GM23338 (cell line): Measurements from ENCODE around the gene RPL29. TPM values are rescaled to one million over a fixed set of nuclear protein-coding genes. Genes with fewer than 3 reads are reported as not detected.
A peak's percentile ranks its signal among the peaks of the same experiment; 100 is the strongest.

Experiments
- ATAC-seq: fragments of 200-7000 bp; cut with Tn5 transposase; 3 replicates; pipeline ENCODE4 v1.9.1; 2020
- DNase-seq: peaks from one replicate; pipeline ENCODE4 v3.0.0-alpha.2; 2015; ENCODE audit warnings: low spot score
- H2AFZ ChIP-seq: fragments of 200-600 bp; sonication (generic); 2 replicates; pipeline ENCODE4 v1.8.0; 2016; ENCODE audit warnings: antibody characterized with exemption, mild to moderate bottlenecking, moderate library complexity
- H3F3A ChIP-seq: fragments of 200-600 bp; sonication (generic); replicated peaks from 2 replicates; pipeline ENCODE4 v1.8.0; 2017; ENCODE audit warnings: antibody characterized with exemption, mixed run types, low read depth
- H3K27ac ChIP-seq: fragments of 200-600 bp; sonication (generic); 2 replicates; pipeline ENCODE4 v1.6.1; 2016; ENCODE audit warnings: low read depth
- H3K27me3 ChIP-seq: fragments of 200-600 bp; sonication (generic); 2 replicates; pipeline ENCODE4 v1.8.0; 2016; ENCODE audit warnings: mild to moderate bottlenecking, mixed run types, moderate library complexity; ENCODE audit not compliant: insufficient read depth
- H3K36me3 ChIP-seq: fragments of 200-600 bp; sonication (generic); 2 replicates; pipeline ENCODE4 v1.8.0; 2016; ENCODE audit warnings: mild to moderate bottlenecking; ENCODE audit not compliant: insufficient read depth
- H3K4me1 ChIP-seq: fragments of 200-600 bp; sonication (generic); 2 replicates; pipeline ENCODE4 v1.8.0; 2016; ENCODE audit warnings: mild to moderate bottlenecking, moderate library complexity; ENCODE audit not compliant: insufficient read depth
- H3K4me2 ChIP-seq: fragments of 200-600 bp; sonication (generic); 2 replicates; pipeline ENCODE4 v1.7.1; 2017; ENCODE audit warnings: mixed run types
- H3K4me3 ChIP-seq: fragments of 200-600 bp; sonication (generic); 2 replicates; pipeline ENCODE4 v1.6.1; 2016; ENCODE audit warnings: mixed run types
- H3K79me2 ChIP-seq: fragments of 200-600 bp; sonication (generic); replicated peaks from 2 replicates; pipeline ENCODE4 v1.8.0; 2017; ENCODE audit warnings: mild to moderate bottlenecking; ENCODE audit not compliant: insufficient read depth
- H3K9me2 ChIP-seq: fragments of 200-600 bp; sonication (generic); 2 replicates; pipeline ENCODE4 v1.8.0; 2017; ENCODE audit not compliant: insufficient read depth
- H4K20me1 ChIP-seq: fragments of 200-600 bp; sonication (generic); replicated peaks from 2 replicates; pipeline ENCODE4 v1.8.0; 2017; ENCODE audit warnings: mild to moderate bottlenecking; ENCODE audit not compliant: insufficient read depth
- H3K27ac Mint-ChIP-seq: 2 replicates; pipeline ENCODE4 v1.8.0; 2020; ENCODE audit warnings: inconsistent platforms, mild to moderate bottlenecking, moderate library complexity, mixed read lengths
- H3K27me3 Mint-ChIP-seq: 3 replicates; pipeline ENCODE4 v1.8.0; 2022; ENCODE audit warnings: low read depth, mild to moderate bottlenecking, moderate library complexity, mixed read lengths, inconsistent platforms; ENCODE audit not compliant: insufficient read depth, poor library complexity
- H3K36me3 Mint-ChIP-seq: 3 replicates; pipeline ENCODE4 v1.8.0; 2021; ENCODE audit warnings: low read depth, mild to moderate bottlenecking, inconsistent platforms, moderate library complexity, mixed read lengths
- H3K4me1 Mint-ChIP-seq: 3 replicates; pipeline ENCODE4 v1.8.0; 2020; ENCODE audit warnings: mild to moderate bottlenecking, inconsistent platforms, mixed read lengths
- H3K4me3 Mint-ChIP-seq: 3 replicates; pipeline ENCODE4 v1.8.0; 2021; ENCODE audit warnings: moderate library complexity, mild to moderate bottlenecking, inconsistent platforms, mixed read lengths
- H3K9me3 Mint-ChIP-seq: 3 replicates; pipeline ENCODE4 v1.8.0; 2020; ENCODE audit warnings: moderate library complexity, mild to moderate bottlenecking, inconsistent platforms, mixed read lengths
- CTCF ChIP-seq, 2 experiments: fragments of 200-600 bp in 1 of 2; sonication (generic) in 1 of 2; conservative IDR thresholded peaks; 2 replicates each; pipeline versions ENCODE4 v1.5.1 to v1.6.1; 2016 to 2017; ENCODE audit warnings: antibody characterized with exemption in 2 of 2, low read depth in 2 of 2, mild to moderate bottlenecking in 2 of 2, moderate library complexity in 1 of 2
- ETS1 ChIP-seq: IDR thresholded peaks from 2 replicates; pipeline ENCODE4 v1.6.1; 2016; ENCODE audit warnings: antibody characterized with exemption
- EZH2 ChIP-seq: fragments of 200-600 bp; sonication (generic); IDR thresholded peaks from one replicate; pipeline ENCODE4 v1.8.0; 2017; ENCODE audit warnings: antibody characterized with exemption, mild to moderate bottlenecking, low read depth; ENCODE audit not compliant: unreplicated experiment
- NANOG ChIP-seq: IDR thresholded peaks from 2 replicates; pipeline ENCODE4 v1.6.1; 2016; ENCODE audit warnings: antibody characterized with exemption, borderline replicate concordance
- ZNF114 ChIP-seq: fragments of 250-450 bp; sonication (Bioruptor Pico); IDR thresholded peaks from 2 replicates; pipeline ENCODE4 v1.5.0; 2020; ENCODE audit warnings: mild to moderate bottlenecking, moderate library complexity
- ZNF331 ChIP-seq: fragments of 250-450 bp; sonication (Bioruptor Pico); IDR thresholded peaks from 2 replicates; pipeline ENCODE4 v1.5.0; 2020; ENCODE audit warnings: low read depth, mild to moderate bottlenecking, moderate library complexity
- polyA plus RNA-seq: library from polyadenylated mRNA; unstranded; fragments of >200 nt; fragmentation: Nextera tagmentation; extraction: Ambion mirVana; gene quantifications from 2 replicates; pipeline ENCODE4 v1.2.1, GENCODE V29; 2016
- total RNA-seq: library from RNA; depleted of rRNA; stranded (reverse); fragments of >200 nt; shearing (Covaris generic); gene quantifications from 2 replicates; pipeline ENCODE4 v1.2.3, GENCODE V29; 2014

RPL29 gene
- total and polyA plus RNA-seq, 2 experiments from 2014 or later, result 1,471 to 1,864 TPM

- TF ChIP-seq CTCF (conservative IDR thresholded peaks at IDR 0.05; ENCODE audit: low read depth in 2 of 2), result no peak
- no peak for TF ChIP-seq ZNF331
- no peak for TF ChIP-seq ZNF114 (CRISPR knock-in tag)
- no peak for TF ChIP-seq NANOG
- no peak for TF ChIP-seq EZH2
Observed at GRCh38 chr3:52015438-52016228, 19.9 kb upstream of the RPL29 start (continued).

GRCh38 chr3:52014613-52015012 lies 18.9 kb upstream of the RPL29 start:
- Mint-ChIP-seq H3K4me3 (no peak overlapping the region), H3K4me1 (peaks cover 7% of the 10 kb centered on the region; the same call in 2 of the 3 replicates), H3K9me3 (no peaks in the 10 kb centered on the region), H3K27ac (0 out of 2 replicates have a peak overlapping the region, but pooled peaks have one; percentile 54), H3K36me3 (no peaks in the 10 kb centered on the region; the same call in 2 of the 3 replicates), H3K27me3 (peaks cover 23% of the 10 kb centered on the region)
- H3K4me2 ChIP-seq, result no peak overlapping the region
- ATAC-seq (peak; percentile 94), DNase-seq (peak; percentile 81)
- H3K9me2 ChIP-seq, result peaks cover 6% of the 10 kb centered on the region; the same call in 1 of the 2 replicates
- no peaks in the 10 kb centered on the region for H3K27me3 ChIP-seq
- H2AFZ ChIP-seq, result peak overlapping the region; percentile 80; the same call in 1 of the 2 replicates
- no peaks in the 10 kb centered on the region for H3F3A ChIP-seq
- H3K4me3 ChIP-seq, result no peak overlapping the region
- H3K4me1 ChIP-seq, result no peaks in the 10 kb centered on the region
- no peaks in the 10 kb centered on the region for H4K20me1 ChIP-seq
- no peak overlapping the region for H3K27ac ChIP-seq
- no peaks in the 10 kb centered on the region for H3K79me2 ChIP-seq
- no peaks in the 10 kb centered on the region for H3K36me3 ChIP-seq
- TF ChIP-seq CTCF (conservative IDR thresholded peaks at IDR 0.05; ENCODE audit: low read depth in 2 of 2), result peak; percentile 59 to 73
- TF ChIP-seq ETS1, result no peak
